Transverse colon (tissue), 4 donors: ENCODE measurements around the gene TNFRSF14. TPM values are rescaled to one million over a fixed set of nuclear protein-coding genes. Genes with fewer than 3 reads are reported as not detected.
A peak's percentile ranks its signal among the peaks of the same experiment; 100 is the strongest.

ENCODE experiments used
- DNase-seq: peaks from one replicate; pipeline ENCODE4 v3.0.0-alpha.2; 2019
- H3K27ac ChIP-seq, 4 donors: fragments of 200-600 bp; sonication (generic); 2 replicates each; pipeline ENCODE4 v1.5.1; 2016 to 2018; ENCODE audit warnings: inconsistent platforms in 4 of 4
- H3K27me3 ChIP-seq: fragments of 200-600 bp; sonication (generic); 2 replicates; pipeline ENCODE4 v1.5.1; 2017; ENCODE audit warnings: inconsistent platforms
- H3K36me3 ChIP-seq, 4 donors: fragments of 200-600 bp; sonication (generic); 2 replicates each; pipeline ENCODE4 v1.5.1; 2017 to 2019; ENCODE audit warnings: inconsistent platforms in 4 of 4
- H3K4me1 ChIP-seq, 4 donors: fragments of 200-600 bp; sonication (generic); 2 replicates each; pipeline ENCODE4 v1.5.1; 2017 to 2020; ENCODE audit warnings: inconsistent platforms in 4 of 4
- H3K4me3 ChIP-seq, 4 donors: fragments of 200-600 bp; sonication (generic); 1 replicate in 1 of 4; 2 replicates in 3 of 4; pipeline versions ENCODE4 v1.5.1 to v1.6.1; 2017 to 2019; ENCODE audit warnings: inconsistent platforms in 4 of 4
- H3K9me3 ChIP-seq, 2 donors: fragments of 200-600 bp; sonication (generic); 2 replicates each; pipeline ENCODE4 v1.5.1; 2017 to 2019; ENCODE audit warnings: inconsistent platforms in 2 of 2
- EP300 ChIP-seq: sonication (generic); formaldehyde crosslinking; IDR thresholded peaks from one replicate; pipeline ENCODE4 v1.6.1; 2017; ENCODE audit warnings: antibody characterized with exemption, low read depth
- POLR2A ChIP-seq: fragments of 450-650 bp; IDR thresholded peaks from one replicate; pipeline ENCODE4 v1.6.1; 2016; ENCODE audit warnings: antibody characterized with exemption, mild to moderate bottlenecking, moderate library complexity
- POLR2AphosphoS5 ChIP-seq, 3 donors: sonication (generic); formaldehyde crosslinking; IDR thresholded peaks; one replicate each; pipeline ENCODE4 v1.6.1; 2016; ENCODE audit warnings: antibody characterized with exemption in 3 of 3
- WGBS, 2 donors: methylation state at CpG; one replicate each; pipeline ENCODE4 v1.1.5; 2018; ENCODE audit warnings: low coverage in 1 of 2; 5-methylcytosine and 5-hydroxymethylcytosine counted together
- in situ Hi-C, 4 donors: fragments of 200-750 bp; cut with MboI; loops; one replicate each; pipeline versions ENCODE4 v1.15.0 to v1.15.1; 2017; ENCODE audit warnings: low sequenced_read_pairs in 3 of 4, low pct_ligation_motif_present in 1 of 4, low pct_unique_long_range_greater_than_20kb in 1 of 4
- intact Hi-C: fragments of 100-400 bp; cut with DNase I; formaldehyde crosslinking; loops from one replicate; pipeline ENCODE4 v1.15.1; 2023; ENCODE audit warnings: low total_unique reads
- total RNA-seq, 4 donors: library from RNA; depleted of rRNA; stranded (reverse); fragments of >200 nt; gene quantifications; one replicate each; pipeline ENCODE4 v1.1.0, GENCODE V29; 2016
- TF ChIP-seq, protein P1 (sequence below), 5 experiments: fragments of 200-600 bp in 3 of 5; fragments of 450-650 bp in 2 of 5; sonication (generic) in 3 of 5; IDR thresholded peaks; 1 replicate in 2 of 5; 2 replicates in 3 of 5; pipeline ENCODE4 v1.5.1; 2016 to 2017; ENCODE audit warnings: antibody characterized with exemption in 5 of 5, inconsistent platforms in 3 of 5, mild to moderate bottlenecking in 2 of 5, moderate library complexity in 1 of 5

The TNFRSF14 gene
- total RNA-seq, 4 donors from 2014 or later = 178 to 758 (median 278) TPM

DNA sequence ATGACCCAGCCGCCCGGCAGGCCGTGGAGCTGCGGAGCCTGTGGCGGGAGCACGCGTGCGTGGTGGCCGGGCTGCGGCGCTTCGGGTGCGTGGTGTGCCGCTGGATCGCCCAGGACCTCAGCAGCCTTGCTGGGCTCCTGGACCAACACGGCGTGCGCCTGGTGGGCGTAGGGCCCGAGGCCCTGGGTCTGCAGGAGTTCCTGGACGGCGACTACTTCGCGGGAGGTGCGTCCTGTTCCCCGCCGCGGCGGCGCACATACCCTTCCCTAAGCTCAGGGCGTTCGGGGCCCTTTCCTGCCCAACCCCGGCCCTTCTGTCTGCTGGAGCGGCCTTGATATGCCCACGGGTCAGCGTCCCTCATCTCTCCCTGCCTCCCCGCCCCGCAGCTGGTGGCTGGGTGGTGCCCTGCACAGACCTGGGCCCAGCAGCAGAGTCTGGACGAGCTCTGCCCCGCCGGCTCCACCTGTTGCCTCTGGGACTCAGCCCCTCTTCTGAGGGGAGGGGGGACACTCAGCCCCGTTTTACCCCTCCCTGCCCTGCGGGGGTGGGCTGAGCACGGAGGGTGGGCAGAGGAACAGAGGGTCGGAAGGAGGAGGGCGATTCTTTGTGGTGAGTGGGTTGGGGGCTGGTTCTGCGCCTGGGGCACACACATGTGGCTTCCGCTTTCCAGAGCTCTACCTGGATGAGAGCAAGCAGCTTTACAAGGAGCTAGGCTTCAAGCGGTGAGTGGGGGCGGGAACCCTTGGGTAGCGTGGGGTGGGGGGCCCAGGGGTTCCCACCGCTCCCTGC is 31.1 kb downstream of the TNFRSF14 start:
- 16% methylated on average over 36 of the region's 52 CpGs; no CpG with 5 or more reads in 1 of the 2 donors for WGBS, 2 donors
- Histone ChIP-seq H3K4me3 (peak overlapping the region; percentile 83 to 92 (median 84)), H3K27me3 (no peaks in the 10 kb centered on the region), H3K36me3 (no peaks in the 10 kb centered on the region), H3K27ac (peak overlapping the region; percentile 99 to 100 (median 99)), H3K4me1 (peaks cover 12 to 41% (median 28%) of the 10 kb centered on the region in 4 donors), H3K9me3 (no peaks in the 10 kb centered on the region)
- in situ Hi-C loops = no loop called here
- intact Hi-C loops = no loop called here
- DNase-seq = peak; percentile 58
- peak; percentile 23 for TF ChIP-seq POLR2A
- no peak for TF ChIP-seq EP300
- no peak for TF ChIP-seq POLR2AphosphoS5 (IDR thresholded peaks at IDR 0.05)
- TF ChIP-seq, protein P1, sequence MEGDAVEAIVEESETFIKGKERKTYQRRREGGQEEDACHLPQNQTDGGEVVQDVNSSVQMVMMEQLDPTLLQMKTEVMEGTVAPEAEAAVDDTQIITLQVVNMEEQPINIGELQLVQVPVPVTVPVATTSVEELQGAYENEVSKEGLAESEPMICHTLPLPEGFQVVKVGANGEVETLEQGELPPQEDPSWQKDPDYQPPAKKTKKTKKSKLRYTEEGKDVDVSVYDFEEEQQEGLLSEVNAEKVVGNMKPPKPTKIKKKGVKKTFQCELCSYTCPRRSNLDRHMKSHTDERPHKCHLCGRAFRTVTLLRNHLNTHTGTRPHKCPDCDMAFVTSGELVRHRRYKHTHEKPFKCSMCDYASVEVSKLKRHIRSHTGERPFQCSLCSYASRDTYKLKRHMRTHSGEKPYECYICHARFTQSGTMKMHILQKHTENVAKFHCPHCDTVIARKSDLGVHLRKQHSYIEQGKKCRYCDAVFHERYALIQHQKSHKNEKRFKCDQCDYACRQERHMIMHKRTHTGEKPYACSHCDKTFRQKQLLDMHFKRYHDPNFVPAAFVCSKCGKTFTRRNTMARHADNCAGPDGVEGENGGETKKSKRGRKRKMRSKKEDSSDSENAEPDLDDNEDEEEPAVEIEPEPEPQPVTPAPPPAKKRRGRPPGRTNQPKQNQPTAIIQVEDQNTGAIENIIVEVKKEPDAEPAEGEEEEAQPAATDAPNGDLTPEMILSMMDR (IDR thresholded peaks at IDR 0.05) = no peak

DNA sequence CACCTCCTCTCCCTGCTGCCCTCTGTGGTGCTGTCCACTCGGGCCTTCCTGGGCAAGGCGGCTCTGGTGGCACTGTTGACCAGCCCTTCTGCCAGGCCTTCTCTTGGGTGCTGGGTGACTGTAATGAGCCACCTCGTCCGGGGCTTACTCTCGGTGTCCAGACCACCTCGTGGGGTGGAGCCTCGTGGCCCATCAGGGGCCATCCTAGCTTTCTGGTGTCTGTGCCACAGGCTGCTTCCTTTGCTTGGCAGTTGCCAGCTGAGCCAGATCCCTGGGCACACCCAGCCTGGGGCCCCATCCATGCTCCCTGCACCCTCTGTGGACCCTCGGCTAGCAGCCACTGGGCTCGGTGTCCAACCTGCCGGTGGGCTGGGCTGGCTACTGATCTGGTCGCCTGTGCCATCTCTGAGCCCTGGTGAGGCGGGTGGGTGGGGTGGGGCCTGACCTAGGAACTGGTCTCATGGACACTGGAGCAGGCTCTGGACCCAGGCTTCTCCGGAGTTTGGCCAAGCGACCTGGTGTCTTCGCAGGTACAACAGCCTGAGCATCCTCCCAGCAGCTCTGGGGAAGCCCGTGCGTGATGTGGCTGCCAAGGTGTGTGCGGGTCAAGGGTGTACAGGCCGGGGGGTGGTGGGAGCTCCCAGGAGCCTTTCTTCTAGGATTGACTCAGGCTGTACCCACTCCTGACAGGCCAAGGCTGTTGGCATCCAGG is 31.8 kb downstream of the TNFRSF14 start:
- Histone ChIP-seq H3K9me3 (no peaks in the 10 kb centered on the region), H3K4me1 (peaks cover 12 to 47% (median 28%) of the 10 kb centered on the region in 4 donors), H3K36me3 (no peaks in the 10 kb centered on the region), H3K27ac (peak overlapping the region in 3 of 4 donors; percentile 99 to 100 (median 99)), H3K4me3 (peak overlapping the region in 3 of 4 donors; percentile 83 to 92 (median 83)), H3K27me3 (no peaks in the 10 kb centered on the region)
- in situ Hi-C loops = no loop called here
- no peak for TF ChIP-seq POLR2A
- TF ChIP-seq, protein P1 (IDR thresholded peaks at IDR 0.05) = no peak
- TF ChIP-seq POLR2AphosphoS5 (IDR thresholded peaks at IDR 0.05) = no peak
- no peak for TF ChIP-seq EP300
- no peak for DNase-seq
- intact Hi-C loops = no loop called here
- 79% methylated on average over 17 of the region's 19 CpGs; no CpG with 5 or more reads in 1 of the 2 donors for WGBS, 2 donors

DNA sequence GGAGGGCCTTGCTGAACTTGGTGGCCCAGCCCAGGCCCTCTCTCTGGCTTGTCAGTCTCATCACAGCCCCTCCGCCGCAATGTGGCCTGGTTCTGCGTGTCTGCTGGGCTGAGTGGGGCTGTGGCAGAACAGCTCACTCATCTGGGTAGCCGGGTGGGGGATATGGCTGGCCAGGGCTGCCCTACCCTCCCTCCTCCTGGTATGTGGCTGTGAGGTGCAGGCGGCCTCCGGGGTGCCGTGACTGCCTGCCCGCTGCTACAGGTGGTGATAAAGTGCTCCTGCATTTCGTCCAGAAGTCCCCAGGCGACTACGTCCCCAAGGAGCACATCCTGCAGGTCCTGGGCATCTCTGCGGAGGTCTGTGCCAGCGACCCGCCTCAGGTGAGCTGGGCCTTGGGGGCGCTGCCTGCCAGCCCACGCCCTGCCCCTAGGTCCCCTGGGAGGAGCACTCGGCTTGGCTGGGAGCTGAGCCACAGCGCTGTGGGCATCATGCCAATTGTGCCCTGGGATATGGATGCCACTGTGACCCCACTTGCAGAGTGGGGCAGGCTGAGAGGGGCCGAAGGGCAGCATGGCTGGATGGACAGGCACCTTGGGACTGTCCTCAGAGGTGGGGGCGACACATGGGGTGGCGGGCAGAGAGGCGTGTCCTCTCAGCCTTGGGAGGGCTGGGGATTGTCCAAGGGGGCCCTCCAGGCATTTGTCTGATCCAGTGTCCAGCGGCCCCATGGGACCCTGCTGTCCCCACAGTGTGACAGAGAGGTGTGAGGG is 32.7 kb downstream of the TNFRSF14 start:
- 88 to 90% methylated on average over 5 to 15 of the region's 23 CpGs for WGBS, 2 donors
- in situ Hi-C loops = no loop called here

More for the DNA sequence above, 32.7 kb downstream of the TNFRSF14 start:
- no peaks in the 10 kb centered on the region for H3K27me3 ChIP-seq
- no peaks in the 10 kb centered on the region for H3K9me3 ChIP-seq
- TF ChIP-seq POLR2A (no peak), POLR2AphosphoS5 (IDR thresholded peaks at IDR 0.05) (no peak), EP300 (no peak)
- TF ChIP-seq, protein P1 (IDR thresholded peaks at IDR 0.05) = no peak
- no peak overlapping the region for H3K4me3 ChIP-seq
- no peaks in the 10 kb centered on the region for H3K36me3 ChIP-seq
- peaks cover 12 to 47% (median 30%) of the 10 kb centered on the region in 4 donors for H3K4me1 ChIP-seq
- no peak overlapping the region for H3K27ac ChIP-seq
- DNase-seq = no peak
- intact Hi-C loops = no loop called here
